ENCODE data around the gene LTBR.
"Not testable (repeated sequence)": the region's sequence is repeated elsewhere in the genome, so short reads cannot be mapped to it uniquely, and the experiment has no call there.

LTBR gene

DNA sequence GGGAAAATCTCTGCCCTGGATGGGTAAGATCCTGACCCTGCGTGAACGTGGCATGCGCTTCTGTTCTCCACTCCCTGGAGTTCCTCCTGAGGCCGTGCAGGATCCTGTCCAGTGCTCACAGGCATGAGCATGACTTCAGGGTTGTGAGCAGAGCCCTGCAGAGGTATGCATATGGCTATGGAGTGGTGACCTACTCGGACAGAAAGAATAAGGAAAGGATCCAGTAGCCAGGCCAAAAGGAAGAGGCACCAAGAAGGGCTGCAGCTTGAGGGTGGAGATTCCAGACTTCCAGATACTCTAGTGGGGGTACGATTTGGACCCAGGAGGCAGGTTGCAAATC lies 40.0 kb downstream of the LTBR start:
- DNase-seq (ENCODE audit: low read depth), result no peak
- TF ChIP-seq CTCF (IDR thresholded peaks at IDR 0.05; ENCODE audit: low read depth, low read length) (no peak), MAX (IDR thresholded peaks at IDR 0.05; ENCODE audit: low read depth, low read length) (no peak), MYC (IDR thresholded peaks at IDR 0.05; ENCODE audit: low read depth, low read length) (no peak), POLR2A (IDR thresholded peaks at IDR 0.05; ENCODE audit: extremely low read depth, insufficient read length) (no peak)
- H3K4me3 ChIP-seq (ENCODE audit: low read depth, low read length), result no peak overlapping the region

- no peak for DNase-seq (ENCODE audit: low read depth)
- no peak for TF ChIP-seq POLR2A (IDR thresholded peaks at IDR 0.05; ENCODE audit: extremely low read depth, insufficient read length)
- TF ChIP-seq CTCF (IDR thresholded peaks at IDR 0.05; ENCODE audit: low read depth, low read length), result no peak
- no peak for TF ChIP-seq MAX (IDR thresholded peaks at IDR 0.05; ENCODE audit: low read depth, low read length)
- TF ChIP-seq MYC (IDR thresholded peaks at IDR 0.05; ENCODE audit: low read depth, low read length), result no peak
- no peak overlapping the region for H3K4me3 ChIP-seq (ENCODE audit: low read depth, low read length)
These were observed 40.9 kb downstream of the LTBR start for GRCh38 chr12:6424866-6425265.

GRCh38 chr12:6425590-6426531 lies 41.9 kb downstream of the LTBR start:
- TF ChIP-seq POLR2A (IDR thresholded peaks at IDR 0.05; ENCODE audit: extremely low read depth, insufficient read length) (no peak), MAX (IDR thresholded peaks at IDR 0.05; ENCODE audit: low read depth, low read length) (no peak), MYC (IDR thresholded peaks at IDR 0.05; ENCODE audit: low read depth, low read length) (no peak), CTCF (IDR thresholded peaks at IDR 0.05; ENCODE audit: low read depth, low read length) (no peak)
- no peak overlapping the region for H3K4me3 ChIP-seq (ENCODE audit: low read depth, low read length)
- DNase-seq (ENCODE audit: low read depth), result peak; percentile 16

DNA sequence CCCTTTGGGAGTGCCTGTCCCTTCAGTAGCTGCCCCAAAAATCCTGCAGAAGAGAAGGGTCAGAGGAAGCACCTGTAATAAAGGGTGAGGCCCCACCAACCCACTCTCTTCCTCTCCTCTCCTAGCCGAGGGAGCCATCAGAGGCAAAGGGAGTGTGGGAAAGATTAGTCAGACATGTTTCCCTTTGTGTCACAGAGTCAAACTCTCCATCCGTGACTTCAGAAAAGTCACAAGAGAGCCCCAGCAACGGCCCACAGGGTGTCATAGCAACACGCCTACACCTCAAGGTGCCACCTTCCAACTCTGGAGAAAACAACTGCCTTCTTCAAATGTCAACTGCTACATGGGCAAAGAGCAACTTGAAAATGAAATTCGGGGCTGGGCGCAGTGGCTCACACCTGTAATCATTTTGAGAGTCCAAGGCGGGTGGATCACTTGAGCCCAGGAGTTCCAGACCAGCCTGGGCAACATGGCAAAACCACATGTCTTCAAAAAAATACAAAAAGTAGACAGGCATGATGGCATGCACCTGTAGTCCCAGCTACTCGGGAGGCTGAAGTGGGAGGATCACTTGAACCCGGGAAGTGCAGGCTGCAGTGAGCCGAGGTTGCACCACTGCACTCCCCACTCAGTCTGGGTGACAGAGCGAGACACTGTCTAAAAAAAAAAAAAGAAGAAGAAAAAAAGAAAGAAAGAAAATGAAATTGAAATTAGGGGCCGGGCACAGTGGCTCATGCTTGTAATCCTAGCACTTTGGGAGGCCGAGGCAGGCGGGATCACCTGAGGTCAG lies 43.1 kb downstream of the LTBR start:
- TF ChIP-seq MYC (IDR thresholded peaks at IDR 0.05; ENCODE audit: low read depth, low read length) (no peak), CTCF (IDR thresholded peaks at IDR 0.05; ENCODE audit: low read depth, low read length) (no peak), POLR2A (IDR thresholded peaks at IDR 0.05; ENCODE audit: extremely low read depth, insufficient read length) (no peak), MAX (IDR thresholded peaks at IDR 0.05; ENCODE audit: low read depth, low read length) (no peak)
- H3K4me3 ChIP-seq (ENCODE audit: low read depth, low read length), result no peak overlapping the region
- DNase-seq (ENCODE audit: low read depth), result peak; percentile 22

DNA sequence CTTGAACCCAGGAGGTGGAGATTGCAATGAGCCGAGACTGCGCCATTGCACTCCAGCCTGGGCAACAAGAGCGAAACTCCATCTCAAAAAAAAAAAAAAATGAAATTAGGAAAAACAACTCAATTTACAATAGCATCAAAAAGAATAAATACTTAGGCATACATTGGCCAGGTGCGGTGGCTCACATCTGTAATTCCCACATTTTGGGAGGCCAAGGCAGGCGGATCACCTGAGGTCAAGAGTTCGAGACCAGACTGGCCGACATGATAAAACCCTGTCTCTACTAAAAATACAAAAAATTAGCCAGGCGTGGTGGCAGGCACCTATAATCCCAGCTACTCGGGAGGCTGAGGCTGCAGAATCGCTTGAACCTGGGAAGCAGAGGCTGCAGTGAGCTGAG lies 43.8 kb downstream of the LTBR start:
- H3K4me3 ChIP-seq (ENCODE audit: low read depth, low read length); DNase-seq (ENCODE audit: low read depth): not testable (repeated sequence)

DNA sequence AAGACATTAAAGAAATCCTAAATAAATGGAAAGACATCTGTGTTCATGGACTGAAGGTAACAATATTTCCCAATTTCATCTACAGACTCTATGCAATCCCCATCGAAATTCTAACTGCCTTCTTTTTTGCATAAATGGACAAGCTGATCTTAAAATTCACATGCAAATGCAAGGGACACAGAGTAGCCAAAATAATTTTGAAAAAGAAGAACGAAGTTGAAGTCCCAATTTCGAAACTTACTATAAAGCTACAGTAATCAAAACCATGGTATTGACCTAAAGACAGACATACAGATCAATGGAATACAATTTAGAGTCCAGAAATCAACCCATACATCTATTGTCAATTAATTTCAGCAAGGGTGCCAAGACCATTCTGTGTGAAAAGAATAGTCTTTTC lies 44.4 kb downstream of the LTBR start:
- DNase-seq (ENCODE audit: low read depth), result no peak
- no peak for TF ChIP-seq MYC (IDR thresholded peaks at IDR 0.05; ENCODE audit: low read depth, low read length)
- TF ChIP-seq CTCF (IDR thresholded peaks at IDR 0.05; ENCODE audit: low read depth, low read length), result no peak
- no peak for TF ChIP-seq MAX (IDR thresholded peaks at IDR 0.05; ENCODE audit: low read depth, low read length)
- TF ChIP-seq POLR2A (IDR thresholded peaks at IDR 0.05; ENCODE audit: extremely low read depth, insufficient read length), result no peak
- H3K4me3 ChIP-seq (ENCODE audit: low read depth, low read length), result no peak overlapping the region
